HG03139 (cell line): ENCODE measurements around the gene SIAH2.

Source experiments
- ATAC-seq: cut with Tn5 transposase; IDR thresholded peaks from one replicate; pipeline ENCODE4 v1.9.1; 2021; ENCODE audit not compliant: unreplicated experiment

The SIAH2 gene

GRCh38 chr3:150749255-150749654, 13.7 kb downstream of the SIAH2 start:
- no peak for ATAC-seq

GRCh38 chr3:150748684-150749047, 14.3 kb downstream of the SIAH2 start:
- ATAC-seq, result no peak

DNA sequence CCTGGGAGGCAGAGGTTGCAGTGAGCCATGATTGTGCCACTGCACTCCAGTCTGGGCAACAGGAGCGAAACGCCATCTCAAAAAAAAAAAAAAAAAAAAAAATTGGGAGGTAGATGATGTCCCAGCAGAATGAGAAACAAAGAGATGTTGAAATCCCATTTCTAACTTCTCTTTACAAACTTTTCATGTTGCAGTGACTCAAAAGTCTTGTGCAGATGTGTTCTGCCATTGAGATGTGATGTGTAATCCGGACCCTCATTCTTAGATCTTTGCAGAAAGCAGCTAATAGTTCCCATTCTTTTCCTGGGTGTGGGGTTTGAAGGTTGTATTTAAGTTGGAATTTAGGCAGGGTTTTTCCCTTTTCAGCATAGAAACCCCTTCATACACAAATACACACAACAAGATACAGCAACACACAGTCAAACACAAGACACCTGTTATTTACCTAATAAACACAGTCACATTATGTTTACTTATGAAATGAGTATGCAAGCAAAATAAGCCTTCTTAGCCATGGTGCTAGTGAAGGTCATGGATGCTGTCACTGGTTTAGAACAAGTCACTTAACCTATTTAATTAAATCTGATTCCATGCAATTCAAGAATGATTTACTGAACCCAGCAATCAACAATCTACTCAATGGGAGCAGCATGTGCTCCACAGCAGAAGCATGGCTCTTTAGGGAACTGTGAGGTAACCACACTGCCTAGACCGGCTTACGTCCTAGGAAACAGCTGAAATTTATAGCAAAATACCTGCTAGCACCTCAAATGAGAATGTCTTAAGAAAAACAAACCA, 14.9 kb downstream of the SIAH2 start:
- no peak for ATAC-seq

DNA sequence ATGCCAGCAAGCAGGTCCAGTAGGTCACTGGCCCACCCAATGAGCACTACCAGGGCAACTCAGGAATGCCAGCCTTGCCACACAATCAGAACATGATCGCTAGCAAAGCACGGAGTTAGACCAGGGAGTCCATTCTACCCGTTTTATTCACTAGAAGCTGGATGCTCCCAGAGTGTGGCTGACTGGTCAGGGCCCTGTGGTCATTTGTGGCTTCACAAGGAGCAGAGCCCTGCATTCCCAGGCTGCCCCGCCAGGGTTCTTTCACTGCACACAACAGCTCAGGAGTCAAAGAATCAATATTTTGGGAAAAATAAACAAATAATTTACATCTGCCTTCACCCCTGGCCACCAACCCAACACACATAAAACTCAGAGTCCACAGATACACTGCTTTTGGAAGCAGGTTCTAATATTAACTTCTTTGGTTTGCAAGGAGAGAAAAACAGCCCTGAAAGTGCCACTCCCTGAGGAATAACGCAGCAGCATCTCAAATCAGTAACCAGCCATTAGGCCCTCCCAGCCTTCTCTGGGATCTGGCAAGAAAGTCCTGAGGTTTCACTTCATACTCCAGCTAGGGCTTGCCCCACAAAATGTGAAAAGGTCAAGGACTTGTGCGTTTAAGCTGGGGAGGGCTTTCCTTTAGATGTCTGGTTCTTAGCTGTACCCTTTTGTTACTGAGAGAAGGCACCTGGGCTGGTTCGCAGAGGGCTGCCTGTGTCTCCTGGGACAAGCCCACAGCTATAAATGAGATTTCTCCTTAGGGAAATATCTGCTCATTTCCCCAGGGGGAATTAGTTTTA, 16.0 kb downstream of the SIAH2 start:
- ATAC-seq, result no peak

DNA sequence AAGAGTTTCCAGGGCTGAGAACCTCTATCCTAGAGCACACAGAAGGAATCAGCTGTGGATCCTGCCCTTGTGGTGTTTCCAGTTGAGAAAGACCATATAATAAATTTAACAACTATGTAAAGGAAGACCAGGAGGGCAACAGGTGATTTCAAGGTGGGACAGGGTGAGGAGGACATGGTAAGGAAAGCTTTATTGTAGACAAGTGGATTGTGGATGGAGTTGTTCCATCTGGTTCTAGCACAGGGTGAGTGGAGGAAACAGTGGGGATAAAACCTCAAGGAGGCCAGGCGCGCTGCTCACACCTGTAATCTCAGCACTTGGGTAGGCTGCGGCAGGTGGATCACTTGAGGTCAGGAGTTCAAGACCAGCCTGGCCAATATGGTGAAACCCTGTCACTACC, 17.1 kb downstream of the SIAH2 start:
- ATAC-seq, result no peak

DNA sequence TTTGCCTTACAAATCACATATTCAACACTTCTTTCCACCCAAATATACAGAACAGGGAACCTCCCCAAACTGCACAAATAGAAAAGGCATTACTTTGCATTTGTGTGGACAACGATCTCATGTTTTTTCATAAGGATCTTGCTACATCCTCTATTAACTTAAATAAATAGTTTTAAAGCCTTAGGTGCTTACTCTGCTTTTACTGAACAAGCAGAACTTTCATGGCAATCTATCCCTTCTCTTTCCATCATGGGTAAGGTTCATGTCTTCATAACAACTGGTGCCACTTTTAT, 18.1 kb downstream of the SIAH2 start:
- ATAC-seq, result no peak

DNA sequence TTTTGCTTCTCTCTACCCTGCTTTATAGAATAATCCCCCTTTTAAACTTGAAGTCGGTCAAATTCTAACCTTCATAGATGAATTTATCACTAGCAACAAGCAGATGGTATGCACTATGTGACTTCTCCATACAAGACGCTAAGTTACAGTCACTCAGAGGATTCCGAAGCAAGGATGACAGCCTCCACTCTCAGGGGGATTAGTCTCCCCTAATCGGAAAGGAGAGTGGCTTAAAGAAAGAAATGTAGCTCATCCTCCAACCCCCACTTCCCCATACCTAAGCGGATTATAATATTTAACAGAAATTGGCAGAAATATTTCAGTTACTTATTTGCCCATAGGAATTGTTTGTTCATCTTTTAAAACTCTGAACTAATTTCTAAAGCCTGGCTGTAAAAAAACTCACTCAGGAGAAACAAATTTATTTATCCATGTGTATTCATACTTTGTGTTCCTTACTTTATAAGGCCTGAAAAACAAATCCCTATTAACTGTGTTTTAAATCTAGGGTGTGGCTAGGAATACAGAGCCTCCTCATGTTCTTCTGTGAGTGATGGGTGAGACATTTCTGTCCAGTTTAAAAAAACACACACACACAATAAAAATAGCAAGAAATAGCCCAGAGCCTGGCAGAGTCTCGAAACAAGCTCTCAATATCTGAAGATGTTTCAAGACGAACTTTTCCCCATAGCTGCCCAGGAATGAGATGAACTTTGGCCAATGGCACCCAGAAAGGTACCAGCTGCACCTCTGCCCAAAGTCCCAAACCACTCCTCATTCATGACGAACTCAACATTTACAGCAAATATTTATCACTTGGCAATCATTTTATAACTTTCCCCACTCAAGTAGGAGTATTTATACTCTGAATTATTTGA, 18.7 kb downstream of the SIAH2 start:
- ATAC-seq, result no peak

GRCh38 chr3:150743508-150743907, 19.5 kb downstream of the SIAH2 start:
- no peak for ATAC-seq

GRCh38 chr3:150742679-150743078, 20.3 kb downstream of the SIAH2 start:
- no peak for ATAC-seq

- ATAC-seq, result no peak
These were observed 20.8 kb downstream of the SIAH2 start for GRCh38 chr3:150742141-150742523.

DNA sequence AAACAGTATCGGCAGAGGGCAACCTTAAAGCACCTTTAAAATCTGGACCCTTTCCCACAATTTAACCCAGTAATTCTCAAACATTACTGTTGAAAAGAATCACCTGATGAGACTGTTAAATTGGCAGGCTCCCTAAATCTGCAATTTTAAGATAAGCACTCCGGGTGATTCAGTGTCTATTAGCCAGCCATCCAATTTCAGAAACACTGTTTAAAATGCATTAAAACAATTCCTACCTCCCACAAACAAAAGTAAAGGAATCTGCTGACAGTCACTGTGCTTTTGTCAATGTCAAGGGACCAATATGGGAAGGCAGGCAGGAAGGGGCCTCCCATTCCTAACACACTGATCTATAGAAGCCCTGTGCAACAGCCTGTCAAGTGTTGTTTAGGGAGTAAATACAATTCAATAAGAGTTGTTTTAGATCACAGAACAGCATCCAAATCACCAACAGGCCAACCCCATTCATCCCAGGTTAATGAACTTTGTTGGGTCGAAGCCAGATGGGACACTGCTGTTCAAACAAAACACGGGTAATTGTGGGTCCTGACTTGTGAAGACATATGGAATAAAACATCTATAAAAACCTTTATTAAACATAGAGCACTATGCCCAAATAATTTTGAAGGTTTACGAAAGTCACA, 21.4 kb downstream of the SIAH2 start:
- ATAC-seq, result no peak

DNA sequence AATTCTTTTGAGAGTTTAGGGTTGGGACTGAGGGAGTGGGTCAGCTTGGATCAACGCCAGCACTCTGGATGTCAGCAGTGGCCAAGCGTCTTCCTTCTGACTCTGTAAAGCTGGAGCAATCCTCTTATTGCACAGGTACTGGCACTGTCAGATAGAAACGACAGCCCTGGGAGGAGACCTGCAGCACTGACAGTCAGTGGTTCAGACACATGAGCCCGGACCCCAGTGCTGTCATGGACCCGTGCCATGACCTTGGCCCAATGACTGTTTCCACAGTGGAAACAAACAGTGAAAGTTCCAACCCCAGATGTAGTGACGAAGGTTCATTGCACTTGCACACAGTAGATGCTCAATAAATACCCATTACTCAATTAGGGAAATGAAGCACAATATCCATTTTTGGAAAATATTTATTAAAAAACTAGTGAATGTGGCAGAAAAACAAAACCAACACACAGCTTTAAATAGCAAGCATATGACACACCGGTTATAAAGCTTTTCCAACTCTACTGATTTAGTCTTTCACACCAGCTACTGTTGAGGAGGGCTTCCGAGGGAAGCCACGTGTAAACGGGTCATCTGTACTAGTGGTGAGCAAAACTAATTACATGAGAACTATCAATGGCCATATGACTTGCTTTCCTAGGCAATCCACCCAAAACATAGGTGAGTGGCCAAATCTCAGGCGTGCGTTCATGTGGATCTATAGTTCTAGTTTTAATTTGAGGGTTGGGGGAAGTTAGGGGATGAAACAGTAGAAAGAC, 22.1 kb downstream of the SIAH2 start:
- no peak for ATAC-seq

DNA sequence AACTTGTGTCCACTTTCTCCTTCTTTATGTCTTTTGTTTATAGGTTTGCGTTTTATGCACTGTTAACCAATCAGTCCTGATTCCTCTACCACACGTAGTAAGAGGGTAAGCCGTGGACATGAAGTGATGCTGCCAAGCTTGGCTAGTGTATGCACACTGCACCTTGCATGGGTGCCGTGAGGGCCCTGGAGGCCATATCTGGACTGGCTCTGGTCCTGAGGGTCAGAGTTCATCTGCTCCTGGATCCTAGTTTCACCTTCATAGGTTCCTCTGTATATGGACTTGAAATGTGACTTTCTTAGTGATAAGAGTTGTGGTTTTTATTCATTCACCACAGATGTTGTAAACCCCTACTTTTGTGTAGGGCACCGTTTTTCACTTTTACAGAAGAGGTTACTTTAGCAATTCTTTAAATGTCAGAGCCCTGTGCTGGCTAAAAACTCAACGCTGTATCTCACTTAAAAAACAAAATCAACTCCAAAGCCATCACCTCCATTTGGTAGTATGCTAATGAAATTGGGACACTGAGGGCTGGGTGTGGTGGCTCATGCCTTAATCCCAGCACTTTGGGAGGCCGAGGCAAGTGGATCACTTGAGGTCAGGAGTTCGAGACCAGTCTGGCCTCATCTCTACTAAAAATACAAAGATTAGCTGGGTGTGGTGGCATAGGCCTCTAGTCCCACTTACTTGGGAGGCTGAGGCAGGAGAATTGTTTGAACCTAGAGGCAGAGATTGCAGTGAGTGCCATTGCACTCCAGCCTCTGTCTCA, 22.9 kb downstream of the SIAH2 start:
- no peak for ATAC-seq

- no peak for ATAC-seq
These were observed 23.6 kb downstream of the SIAH2 start for GRCh38 chr3:150739200-150739863.

DNA sequence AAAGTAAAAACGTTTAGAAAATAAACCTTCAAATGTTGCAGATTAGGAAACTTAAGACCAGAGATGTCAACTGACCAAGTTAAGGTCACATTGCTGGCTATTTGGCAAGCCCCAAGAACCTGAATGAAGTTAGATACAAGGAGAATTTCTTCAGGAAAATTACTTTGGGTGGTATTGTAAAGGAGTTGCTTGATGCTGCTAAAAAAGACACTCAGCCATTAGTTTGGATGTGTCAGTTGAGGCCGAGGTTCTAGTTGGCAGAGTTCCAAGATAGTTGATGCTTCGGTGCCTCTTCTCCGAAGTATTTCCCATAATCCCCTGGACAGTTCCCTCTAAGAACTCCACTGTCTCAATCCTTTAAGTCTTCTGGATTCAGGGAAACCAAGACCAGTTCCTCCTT, 24.3 kb downstream of the SIAH2 start:
- ATAC-seq, result no peak

- no peak for ATAC-seq
These were observed 24.9 kb downstream of the SIAH2 start for GRCh38 chr3:150737874-150738679.

DNA sequence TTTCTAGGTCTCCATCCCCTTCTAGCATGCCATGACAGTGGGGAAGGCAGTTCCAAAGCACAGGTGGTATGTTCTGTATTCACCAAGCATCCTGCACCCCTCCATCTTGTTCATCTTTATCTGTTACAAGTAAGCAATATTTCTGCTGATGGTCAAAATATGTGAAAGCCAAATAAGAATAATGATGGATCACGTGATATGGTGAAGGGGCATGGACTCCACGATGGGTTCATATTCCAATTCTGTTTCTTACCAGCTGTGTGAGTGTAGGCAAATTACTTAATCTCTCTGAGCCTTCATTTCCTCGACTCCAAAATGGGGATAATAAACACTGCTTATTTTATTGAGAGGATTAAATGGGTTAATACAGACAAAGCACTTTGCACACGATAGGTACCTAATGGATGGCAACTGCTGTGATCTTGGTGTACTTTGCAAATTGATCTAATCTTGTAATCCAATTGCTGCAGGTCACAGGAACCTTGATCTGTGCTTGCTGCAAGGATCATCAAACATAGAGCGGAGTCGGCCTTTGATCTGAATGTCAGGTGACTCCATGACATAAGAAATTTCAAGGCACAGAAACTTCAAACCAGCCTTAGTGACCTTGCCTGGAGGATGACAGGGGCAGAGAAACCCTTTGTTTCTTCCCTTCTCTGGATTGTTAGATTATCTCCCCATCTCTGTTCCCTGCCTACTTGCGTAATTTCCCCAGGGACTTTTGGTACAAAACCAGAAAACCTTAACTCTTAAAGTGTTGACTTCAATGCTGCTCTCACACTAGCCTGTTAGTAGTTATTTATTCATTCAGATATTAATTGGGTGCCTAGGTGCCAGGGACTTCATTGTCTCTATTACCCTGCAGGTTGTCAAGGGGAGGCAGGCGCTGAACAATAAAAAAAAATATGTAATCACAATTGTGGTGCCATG, 25.8 kb downstream of the SIAH2 start:
- ATAC-seq, result no peak
